Measurements from ENCODE around the gene MTRR. TPM values are rescaled to one million over a fixed set of nuclear protein-coding genes. Genes with fewer than 3 reads are reported as not detected.

Gene MTRR
- total RNA-seq, 2 experiments from 2014 or later = 34.0 to 35.1 TPM

GRCh38 chr5:7930011-7930410 lies 61.1 kb downstream of the MTRR start:
- H3K4me3 Mint-ChIP-seq = no peak overlapping the region
- peaks cover 10% of the 10 kb centered on the region for H3K27me3 Mint-ChIP-seq (ENCODE audit: low read depth)
- H3K36me3 Mint-ChIP-seq (ENCODE audit: low read depth) = no peaks in the 10 kb centered on the region
- intact Hi-C loops (cut with micrococcal nuclease) = no loop called here
- no peak overlapping the region for H3K27ac Mint-ChIP-seq
- DNase-seq = no peak
- peaks cover 4% of the 10 kb centered on the region for H3K4me1 Mint-ChIP-seq (ENCODE audit: low read depth)
- H3K9me3 Mint-ChIP-seq = no peaks in the 10 kb centered on the region
- CTCF ChIA-PET = interaction anchor here (0.6 kb wide), 2 partner anchors 20 to 112 kb away, joined by 3 to 4 read pairs; no protein-coding TSS in a partner anchor

- no peak overlapping the region for H3K27ac Mint-ChIP-seq
- intact Hi-C loops (cut with micrococcal nuclease) = no loop called here
- no peak overlapping the region for H3K4me3 Mint-ChIP-seq
- H3K27me3 Mint-ChIP-seq (ENCODE audit: low read depth) = peaks cover 15% of the 10 kb centered on the region
- CTCF ChIA-PET = no interaction called here
- no peak for DNase-seq
- no peaks in the 10 kb centered on the region for H3K36me3 Mint-ChIP-seq (ENCODE audit: low read depth)
- no peaks in the 10 kb centered on the region for H3K9me3 Mint-ChIP-seq
- no peaks in the 10 kb centered on the region for H3K4me1 Mint-ChIP-seq (ENCODE audit: low read depth)
Measured at GRCh38 chr5:7941692-7942091, 72.7 kb downstream of the MTRR start.

GRCh38 chr5:7947301-7947700 lies 78.4 kb downstream of the MTRR start:
- no peak for DNase-seq
- intact Hi-C loops (cut with micrococcal nuclease) = no loop called here
- CTCF ChIA-PET = no interaction called here
- Mint-ChIP-seq H3K27ac (no peak overlapping the region), H3K9me3 (no peaks in the 10 kb centered on the region), H3K4me3 (no peak overlapping the region), H3K36me3 (ENCODE audit: low read depth) (no peaks in the 10 kb centered on the region), H3K4me1 (ENCODE audit: low read depth) (no peaks in the 10 kb centered on the region), H3K27me3 (ENCODE audit: low read depth) (peaks cover 20% of the 10 kb centered on the region)

Other genes starting within 250 kb of the MTRR start
- not detected for gene CFAP90, start 18.0 kb upstream of the MTRR start, total RNA-seq
- 1 to 10 TPM; 4.0 to 7.7 TPM for gene FASTKD3, start 117 bp upstream of the MTRR start, total RNA-seq